H1 (cell line): ENCODE measurements around the gene ZNF74. TPM values are rescaled to one million over a fixed set of nuclear protein-coding genes. Genes with fewer than 3 reads are reported as not detected.

Experiments used
- CTCF ChIA-PET: fragments of 300-600 bp; sonication (Branson Sonifier 250); formaldehyde crosslinking; loops from one replicate; lab custom pipeline; 2021; ENCODE audit not compliant: partially characterized antibody; lab: Charles Lee
- POLR2A ChIA-PET: fragments of 300-600 bp; sonication (Branson Sonifier 250); formaldehyde crosslinking; loops from one replicate; lab custom pipeline; 2021; ENCODE audit warnings: inconsistent platforms; ENCODE audit not compliant: partially characterized antibody; lab: Charles Lee
- DNase-seq, 2 experiments: peaks; one replicate each; pipeline versions ENCODE4 v3.0.0 to v3.0.0-alpha.2; 2010 to 2022; ENCODE audit warnings: low spot score in 2 of 2, low read depth in 1 of 2, mixed read lengths in 1 of 2
- FAIRE-seq: peaks from 2 replicates; lab custom pipeline; 2011; peaks lifted over from hg19 to GRCh38; lab: Jason Lieb, UNC
- H2AFZ ChIP-seq: 2 replicates; pipeline ENCODE4 v1.8.1; 2012; ENCODE audit warnings: low read length, inconsistent platforms
- H2AK5ac ChIP-seq: 2 replicates; pipeline ENCODE4 v1.6.1; 2013; ENCODE audit warnings: low read depth, low read length
- H2BK120ac ChIP-seq: replicated peaks from 2 replicates; pipeline ENCODE3; 2013; ENCODE audit warnings: low read depth, low read length, inconsistent platforms
- H2BK12ac ChIP-seq: 2 replicates; pipeline ENCODE4 v1.6.1; 2013; ENCODE audit warnings: low read depth, low read length
- H2BK15ac ChIP-seq: 2 replicates; pipeline ENCODE4 v1.6.1; 2013; ENCODE audit warnings: low read length
- H2BK20ac ChIP-seq: 2 replicates; pipeline ENCODE4 v1.6.1; 2013; ENCODE audit warnings: low read length
- H2BK5ac ChIP-seq: 2 replicates; pipeline ENCODE4 v1.6.1; 2013; ENCODE audit warnings: low read depth, low read length
- H3K14ac ChIP-seq: 2 replicates; pipeline ENCODE4 v1.6.1; 2013; ENCODE audit warnings: inconsistent platforms; ENCODE audit not compliant: insufficient read length
- H3K18ac ChIP-seq: 2 replicates; pipeline ENCODE4 v1.6.1; 2013; ENCODE audit warnings: low read length; ENCODE audit errors: extremely low read depth
- H3K23ac ChIP-seq: 2 replicates; pipeline ENCODE4 v1.6.1; 2013; ENCODE audit warnings: inconsistent platforms; ENCODE audit not compliant: insufficient read length
- H3K23me2 ChIP-seq: 2 replicates; pipeline ENCODE4 v1.6.1; 2013; ENCODE audit warnings: low read depth, low read length
- H3K27ac ChIP-seq: 2 replicates; pipeline ENCODE4 v1.6.1; 2011; ENCODE audit warnings: low read depth, low read length, inconsistent platforms
- H3K27me3 ChIP-seq, 4 experiments: replicated peaks in 1 of 4; 1 replicate in 1 of 4; 2 replicates in 3 of 4; pipeline versions ENCODE4 v1.6.1 to v1.8.1; 2011 to 2013; ENCODE audit warnings: low read length in 3 of 4, mild to moderate bottlenecking in 3 of 4, inconsistent platforms in 2 of 4, mixed read lengths in 2 of 4, moderate library complexity in 1 of 4; ENCODE audit not compliant: control insufficient read depth in 3 of 4, insufficient read depth in 3 of 4; ENCODE audit errors: extremely low read depth in 1 of 4
- H3K36me3 ChIP-seq, 4 experiments: 2 replicates each; pipeline versions ENCODE4 v1.6.1 to v1.8.1; 2011 to 2013; ENCODE audit warnings: mild to moderate bottlenecking in 4 of 4, low read length in 3 of 4, moderate library complexity in 2 of 4, control low read depth in 1 of 4, inconsistent platforms in 1 of 4; ENCODE audit not compliant: insufficient read depth in 4 of 4, control insufficient read depth in 2 of 4
- H3K4ac ChIP-seq: replicated peaks from 2 replicates; pipeline ENCODE3; 2013; ENCODE audit warnings: low read length, low read depth, mixed read lengths, inconsistent platforms; ENCODE audit not compliant: insufficient read length
- H3K4me1 ChIP-seq, 4 experiments: replicated peaks in 1 of 4; 1 replicate in 1 of 4; 2 replicates in 3 of 4; pipeline versions ENCODE4 v1.6.1 to v1.8.1; 2011 to 2013; ENCODE audit warnings: low read length in 3 of 4, inconsistent platforms in 2 of 4, mixed read lengths in 1 of 4; ENCODE audit not compliant: insufficient read depth in 4 of 4, control insufficient read depth in 3 of 4
- H3K4me2 ChIP-seq, 2 experiments: 2 replicates each; pipeline versions ENCODE4 v1.6.1 to v1.8.1; 2011 to 2013; ENCODE audit warnings: low read depth in 2 of 2, low read length in 2 of 2, control low read depth in 1 of 2, inconsistent platforms in 1 of 2, mild to moderate bottlenecking in 1 of 2; ENCODE audit not compliant: insufficient read depth in 1 of 2
- H3K4me3 ChIP-seq, 4 experiments: fragments of 200-600, 300-600 bp in 1 of 4; sonication (generic), shearing (Covaris generic), sonication (Bioruptor Twin) in 1 of 4; 2 replicates each; pipeline versions ENCODE4 v1.5.1 to v1.8.1; 2011 to 2016; ENCODE audit warnings: low read length in 4 of 4, low read depth in 3 of 4, control low read depth in 2 of 4, inconsistent platforms in 2 of 4, mild to moderate bottlenecking in 2 of 4, mixed read lengths in 1 of 4, moderate library complexity in 1 of 4; ENCODE audit not compliant: insufficient read depth in 2 of 4; ENCODE audit errors: extremely low read depth in 1 of 4
- H3K56ac ChIP-seq: replicated peaks from 2 replicates; pipeline ENCODE3; 2013; ENCODE audit warnings: low read depth, mild to moderate bottlenecking, mixed read lengths, low read length, inconsistent platforms; ENCODE audit not compliant: insufficient read length
- H3K79me1 ChIP-seq: 2 replicates; pipeline ENCODE4 v1.6.1; 2013; ENCODE audit warnings: low read depth, low read length, control low read depth
- H3K79me2 ChIP-seq, 2 experiments: 2 replicates each; pipeline versions ENCODE4 v1.6.1 to v1.8.1; 2012 to 2013; ENCODE audit warnings: low read length in 2 of 2, mild to moderate bottlenecking in 2 of 2, inconsistent platforms in 1 of 2; ENCODE audit not compliant: insufficient read depth in 2 of 2, control insufficient read depth in 1 of 2
- H3K9ac ChIP-seq, 4 experiments: replicated peaks in 1 of 4; 1 replicate in 1 of 4; 2 replicates in 3 of 4; pipeline versions ENCODE4 v1.6.1 to v1.8.1; 2011 to 2013; ENCODE audit warnings: low read depth in 3 of 4, low read length in 3 of 4, control low read depth in 2 of 4, mild to moderate bottlenecking in 2 of 4, moderate library complexity in 2 of 4, inconsistent platforms in 1 of 4; ENCODE audit errors: extremely low read depth in 1 of 4
- H3K9me3 ChIP-seq, 2 experiments: 2 replicates each; pipeline versions ENCODE4 v1.6.1 to v1.8.1; 2012 to 2013; ENCODE audit warnings: mild to moderate bottlenecking in 2 of 2, moderate library complexity in 2 of 2, control low read depth in 1 of 2, inconsistent platforms in 1 of 2, low read depth in 1 of 2, low read length in 1 of 2, mixed read lengths in 1 of 2; ENCODE audit not compliant: insufficient read depth in 2 of 2
- H4K20me1 ChIP-seq, 2 experiments: replicated peaks in 1 of 2; 2 replicates each; pipeline versions ENCODE3 to v1.8.1; 2011 to 2013; ENCODE audit warnings: inconsistent platforms in 2 of 2, low read length in 2 of 2, mild to moderate bottlenecking in 1 of 2; ENCODE audit not compliant: insufficient read depth in 2 of 2, control insufficient read depth in 1 of 2
- H4K5ac ChIP-seq: 2 replicates; pipeline ENCODE4 v1.6.1; 2013; ENCODE audit warnings: low read length, low read depth, mixed read lengths, inconsistent platforms; ENCODE audit not compliant: insufficient read length
- H4K8ac ChIP-seq: 2 replicates; pipeline ENCODE4 v1.8.0; 2013; ENCODE audit warnings: mild to moderate bottlenecking, moderate library complexity, low read length, inconsistent platforms; ENCODE audit not compliant: insufficient read depth; ENCODE audit errors: extremely low read depth
- H4K91ac ChIP-seq: replicated peaks from 2 replicates; pipeline ENCODE3; 2013; ENCODE audit warnings: low read length, mixed read lengths, inconsistent platforms; ENCODE audit not compliant: insufficient read length
- BACH1 ChIP-seq: IDR thresholded peaks from 2 replicates; pipeline ENCODE4 v1.6.1; 2012; ENCODE audit warnings: low read length, improper control_type of control experiment
- E2F6 ChIP-seq: IDR thresholded peaks from 2 replicates; pipeline ENCODE4 v1.6.1; 2012; ENCODE audit warnings: inconsistent platforms
- EGR1 ChIP-seq: IDR thresholded peaks from 2 replicates; pipeline ENCODE4 v1.6.1; 2011; ENCODE audit warnings: low read depth, low read length, borderline replicate concordance
- GTF2F1 ChIP-seq: IDR thresholded peaks from 2 replicates; pipeline ENCODE4 v1.6.1; 2012; ENCODE audit warnings: low read depth, low read length, improper control_type of control experiment, borderline replicate concordance
- HDAC6 ChIP-seq: IDR thresholded peaks from one replicate; pipeline ENCODE4 v1.7.1; 2012; ENCODE audit warnings: low read depth, mild to moderate bottlenecking, inconsistent platforms, low read length, moderate library complexity
- NANOG ChIP-seq: IDR thresholded peaks from 2 replicates; pipeline ENCODE4 v1.6.1; 2011; ENCODE audit warnings: low read length, low read depth, mild to moderate bottlenecking, inconsistent platforms; ENCODE audit not compliant: insufficient read depth, poor library complexity, severe bottlenecking
- POLR2A ChIP-seq, 2 experiments: IDR thresholded peaks; 1 replicate in 1 of 2; 2 replicates in 1 of 2; pipeline ENCODE4 v1.6.1; 2011; ENCODE audit warnings: low read depth in 2 of 2, low read length in 2 of 2, mild to moderate bottlenecking in 2 of 2; ENCODE audit errors: control extremely low read depth in 1 of 2
- POU5F1 ChIP-seq: IDR thresholded peaks from 2 replicates; pipeline ENCODE4 v1.6.1; 2011; ENCODE audit warnings: low read depth, mild to moderate bottlenecking, low read length, moderate library complexity
- TBP ChIP-seq: IDR thresholded peaks from 2 replicates; pipeline ENCODE4 v1.6.1; 2011; ENCODE audit warnings: low read depth, low read length, improper control_type of control experiment
- TCF12 ChIP-seq: IDR thresholded peaks from 2 replicates; pipeline ENCODE4 v1.6.1; 2011; ENCODE audit warnings: low read depth, mild to moderate bottlenecking, low read length
- ZNF274 ChIP-seq: IDR thresholded peaks from 2 replicates; pipeline ENCODE4 v1.7.0; 2012; ENCODE audit warnings: low read length, borderline replicate concordance; ENCODE audit errors: extremely low read depth
- WGBS, 2 experiments: shearing (Covaris generic) in 1 of 2; methylation state at CpG; one replicate each; pipeline versions ENCODE4 v1.1.6 to v1.1.7; 2013 to 2015; ENCODE audit warnings: low lambda C conversion rate in 2 of 2, mixed read lengths in 2 of 2, inconsistent platforms in 1 of 2, low coverage in 1 of 2, missing lambda C conversion rate in 1 of 2; ENCODE audit not compliant: insufficient replicate concordance in 2 of 2, insufficient coverage in 1 of 2, insufficient read length in 1 of 2; ENCODE audit errors: extremely low coverage in 1 of 2, missing lambda C conversion rate in 1 of 2; 5-methylcytosine and 5-hydroxymethylcytosine counted together
- polyA plus RNA-seq, 7 experiments: library from polyadenylated mRNA; depleted of rRNA in 3 of 7; stranded (reverse) in 5 of 7; unstranded in 2 of 7; fragments of >200 nt in 5 of 7; fragments of 200-250 nt in 2 of 7; gene quantifications; 1 replicate in 5 of 7; 2 replicates in 1 of 7; 4 replicates in 1 of 7; pipeline versions ENCODE4 v1.2.1 to v1.2.3, GENCODE V29; 2011 to 2013; ENCODE audit warnings: missing spikeins in 2 of 7, mixed read lengths in 2 of 7
- total RNA-seq: library from RNA; stranded (reverse); fragmentation: NEBNext Ultra II Directional; extraction: Animal tissue kit (Norgen Biotek cat#: 25700); gene quantifications from 2 replicates; pipeline ENCODE4 v1.2.1, GENCODE V29; 2021

The ZNF74 gene
- total and polyA plus RNA-seq, 2 of the 8 experiments (the other 6 are each of a cell fraction or from before 2014, with no cell fraction given), result 29.7 to 45.7 TPM

- no peak overlapping the region for H3K4ac ChIP-seq
- no peak overlapping the region for H3K4me3 ChIP-seq
- no peak overlapping the region for H3K56ac ChIP-seq
- H2AFZ ChIP-seq, result no peak overlapping the region
- no peak overlapping the region for H2BK12ac ChIP-seq
- no peak overlapping the region for H2BK120ac ChIP-seq
- no peaks in the 10 kb centered on the region for H3K27me3 ChIP-seq
- H3K4me1 ChIP-seq, result peaks cover 0 to 10% (median 8%) of the 10 kb centered on the region in 4 experiments; a peak in 5 of 7 replicates
- no peak overlapping the region for H3K23ac ChIP-seq
- no peak overlapping the region for H3K14ac ChIP-seq
- no peak overlapping the region for H3K27ac ChIP-seq
- no peaks in the 10 kb centered on the region; a peak in 1 of 8 replicates for H3K36me3 ChIP-seq
- H3K9ac ChIP-seq, result no peak overlapping the region; a peak in 1 of 7 replicates
- CTCF ChIA-PET, result interaction anchor here (0.7 to 1.1 kb wide), 2 partner anchors 27 to 133 kb away, joined by 3 to 4 read pairs; no protein-coding TSS in a partner anchor
- no peak overlapping the region for H2BK5ac ChIP-seq
- H4K91ac ChIP-seq, result no peak overlapping the region
- H2BK15ac ChIP-seq, result no peak overlapping the region
- H2BK20ac ChIP-seq, result no peak overlapping the region
- no peak overlapping the region for H3K18ac ChIP-seq
- 88% methylated on average over 4 of the region's 4 CpGs; no CpG with 5 or more reads in 1 of the 2 experiments for WGBS, 2 experiments
- H2AK5ac ChIP-seq, result no peak overlapping the region
- peaks cover 4 to 16% of the 10 kb centered on the region in 2 experiments; a peak in 2 of 4 replicates for H3K79me2 ChIP-seq
- no peak overlapping the region for H3K4me2 ChIP-seq
- POLR2A ChIA-PET, result no interaction called here
- no peak for FAIRE-seq
- 0 out of 2 replicates have a peak, but pooled peaks cover 2% of the 10 kb centered on the region for H3K79me1 ChIP-seq
- H3K23me2 ChIP-seq, result peaks cover 5% of the 10 kb centered on the region; the same call in 1 of the 2 replicates
- H4K5ac ChIP-seq, result no peak overlapping the region
- H4K8ac ChIP-seq, result no peak overlapping the region
- peaks cover 0 to 4% of the 10 kb centered on the region in 2 experiments for H4K20me1 ChIP-seq
- no peaks in the 10 kb centered on the region for H3K9me3 ChIP-seq
- DNase-seq, result no peak
- TF ChIP-seq TBP (no peak), POLR2A (IDR thresholded peaks at IDR 0.05; ENCODE audit: control extremely low read depth in 1 of 2, low read depth in 2 of 2, low read length in 2 of 2) (no peak), BACH1 (no peak), HDAC6 (no peak), ZNF274 (no peak), GTF2F1 (no peak), EGR1 (no peak), E2F6 (no peak), NANOG (no peak), TCF12 (no peak), POU5F1 (no peak)
Measured at GRCh38 chr22:20391222-20391621, 2.7 kb upstream of the ZNF74 start.
